Measurements from ENCODE around the gene ZNF677. TPM values are rescaled to one million over a fixed set of nuclear protein-coding genes. Genes with fewer than 3 reads are reported as not detected.

ZNF677 gene
- total and polyA plus RNA-seq, 4 donors = 6.7 to 44.7 (median 10.2) TPM

GRCh38 chr19:53196777-53197396 lies 57.8 kb downstream of the ZNF677 start:
- Histone ChIP-seq H3K9me3 (ENCODE audit: control insufficient read depth in 4 of 4, insufficient read depth in 3 of 4, low read length in 3 of 4) (peaks cover 0 to 18% (median 0%) of the 10 kb centered on the region in 4 donors), H3K4me3 (peak overlapping the region; percentile 62), H3K36me3 (ENCODE audit: control insufficient read depth in 4 of 4, insufficient read depth in 4 of 4, low read length in 4 of 4) (peaks cover 4 to 8% (median 7%) of the 10 kb centered on the region in 4 donors), H3K9ac (ENCODE audit: insufficient read depth in 1 of 2, low read length in 2 of 2) (peak overlapping the region in 1 of 2 donors; percentile 77), H3K4me1 (ENCODE audit: control insufficient read depth in 5 of 5, insufficient read depth in 5 of 5, low read length in 5 of 5) (peaks cover 0 to 10% (median 3%) of the 10 kb centered on the region in 5 donors), H3K27me3 (ENCODE audit: control insufficient read depth in 3 of 3, insufficient read depth in 3 of 3, low read length in 2 of 3) (no peaks in the 10 kb centered on the region), H3K27ac (ENCODE audit: low read depth in 1 of 2, low read length in 1 of 2) (peak overlapping the region; percentile 96 to 98)
- DNase-seq (peak; percentile 95 to 99 (median 97)), ATAC-seq (ENCODE audit: insufficient read depth, low FRiP score) (peak; percentile 98)
- WGBS, 2 donors = 1 to 2% methylated on average over 35 to 42 of the region's 42 CpGs
- no peak for TF ChIP-seq CTCF (IDR thresholded peaks at IDR 0.05; ENCODE audit: control extremely low read depth, extremely low read depth)

- Histone ChIP-seq H3K4me3 (no peak overlapping the region), H3K9me3 (ENCODE audit: control insufficient read depth in 4 of 4, insufficient read depth in 3 of 4, low read length in 3 of 4) (peaks cover 0 to 11% (median 0%) of the 10 kb centered on the region in 4 donors), H3K27ac (ENCODE audit: low read depth in 1 of 2, low read length in 1 of 2) (no peak overlapping the region), H3K27me3 (ENCODE audit: control insufficient read depth in 3 of 3, insufficient read depth in 3 of 3, low read length in 2 of 3) (no peaks in the 10 kb centered on the region), H3K4me1 (ENCODE audit: control insufficient read depth in 5 of 5, insufficient read depth in 5 of 5, low read length in 5 of 5) (peaks cover 0 to 10% (median 3%) of the 10 kb centered on the region in 5 donors), H3K9ac (ENCODE audit: insufficient read depth in 1 of 2, low read length in 2 of 2) (no peak overlapping the region), H3K36me3 (ENCODE audit: control insufficient read depth in 4 of 4, insufficient read depth in 4 of 4, low read length in 4 of 4) (peaks cover 0 to 3% (median under 1%) of the 10 kb centered on the region in 4 donors)
- ATAC-seq (ENCODE audit: insufficient read depth, low FRiP score) (no peak), DNase-seq (peak; percentile 85 to 94 (median 89))
- WGBS, 2 donors = 0 to 1% methylated on average over 3 of the region's 3 CpGs
- TF ChIP-seq CTCF (IDR thresholded peaks at IDR 0.05; ENCODE audit: control extremely low read depth, extremely low read depth) = peak; percentile 95
Measured at GRCh38 chr19:53195265-53195903, 59.3 kb downstream of the ZNF677 start.

GRCh38 chr19:53193535-53194222 lies 61.0 kb downstream of the ZNF677 start:
- no peak overlapping the region for H3K27ac ChIP-seq (ENCODE audit: low read depth in 1 of 2, low read length in 1 of 2)
- H3K4me3 ChIP-seq = no peak overlapping the region
- DNase-seq = peak in 1 of 3 donors; percentile 8
- no peak for TF ChIP-seq CTCF (IDR thresholded peaks at IDR 0.05; ENCODE audit: control extremely low read depth, extremely low read depth)
- H3K27me3 ChIP-seq (ENCODE audit: control insufficient read depth in 3 of 3, insufficient read depth in 3 of 3, low read length in 2 of 3) = no peaks in the 10 kb centered on the region
- peaks cover 0 to 3% (median 0%) of the 10 kb centered on the region in 4 donors for H3K9me3 ChIP-seq (ENCODE audit: control insufficient read depth in 4 of 4, insufficient read depth in 3 of 4, low read length in 3 of 4)
- H3K36me3 ChIP-seq (ENCODE audit: control insufficient read depth in 4 of 4, insufficient read depth in 4 of 4, low read length in 4 of 4) = peaks cover 0 to 2% (median under 1%) of the 10 kb centered on the region in 4 donors
- WGBS, 2 donors = 60 to 62% methylated on average over 12 of the region's 12 CpGs
- H3K4me1 ChIP-seq (ENCODE audit: control insufficient read depth in 5 of 5, insufficient read depth in 5 of 5, low read length in 5 of 5) = peaks cover 0 to 10% (median 3%) of the 10 kb centered on the region in 5 donors
- ATAC-seq (ENCODE audit: insufficient read depth, low FRiP score) = no peak
- H3K9ac ChIP-seq (ENCODE audit: insufficient read depth in 1 of 2, low read length in 2 of 2) = peak overlapping the region in 1 of 2 donors; percentile 32

Measured in lung (tissue), 12 donors.